ENCODE data around the gene ARFGAP1. TPM values are rescaled to one million over a fixed set of nuclear protein-coding genes. Genes with fewer than 3 reads are reported as not detected.

Gene ARFGAP1
- polyA plus RNA-seq, 2 of the 4 experiments (the other 2 are of a cell fraction) = 41.0 to 106 TPM

- no peak for ATAC-seq
- TF ChIP-seq POLR2AphosphoS2 (conservative IDR thresholded peaks at IDR 0.05; ENCODE audit: low read length) (no peak), KDM5A (IDR thresholded peaks at IDR 0.05) (no peak), MAX (IDR thresholded peaks at IDR 0.05) (no peak), HMGXB4 (CRISPR knock-in tag; IDR thresholded peaks at IDR 0.05; ENCODE audit: borderline replicate concordance) (no peak), ZC3H11A (IDR thresholded peaks at IDR 0.05) (no peak), HOXA7 (CRISPR knock-in tag; IDR thresholded peaks at IDR 0.05) (no peak), EHMT2 (IDR thresholded peaks at IDR 0.05; ENCODE audit: low read depth) (no peak), ZFP36 (IDR thresholded peaks at IDR 0.05; ENCODE audit: borderline replicate concordance, partially characterized antibody) (no peak), EP300 (IDR thresholded peaks at IDR 0.05) (no peak), HOXB13 (CRISPR knock-in tag; IDR thresholded peaks at IDR 0.05; ENCODE audit: low read depth) (no peak), PBX3 (IDR thresholded peaks at IDR 0.05) (no peak), CEBPB (IDR thresholded peaks at IDR 0.05) (no peak), JUNB (IDR thresholded peaks at IDR 0.05) (no peak)
- POLR2A ChIA-PET = no interaction called here
- Histone ChIP-seq H3K4me2 (no peak overlapping the region), H3K27ac (no peak overlapping the region), H3K4me3 (no peak overlapping the region), H3K9me3 (no peaks in the 10 kb centered on the region), H3K4me1 (peaks cover 12% of the 10 kb centered on the region; the same call in 2 of the 3 replicates)
- CTCF ChIA-PET = interaction anchor here (4.9 kb wide), 1 partner anchor 21 kb away, joined by 31 read pairs; the partner anchor contains the start of gene COL20A1
- WGBS (ENCODE audit: missing lambda C conversion rate) = 72% methylated on average over 6 of the region's 9 CpGs
- no peak for DNase-seq (ENCODE audit: low read depth in 1 of 2, low spot score in 1 of 2)
- FAIRE-seq = no peak
Measured at GRCh38 chr20:63312273-63312672, 39.7 kb downstream of the ARFGAP1 start.

- POLR2A ChIA-PET = no interaction called here
- FAIRE-seq (no peak), ATAC-seq (no peak)
Measured at GRCh38 chr20:63312690-63313348, 40.2 kb downstream of the ARFGAP1 start.

GRCh38 chr20:63313349-63314014, 40.9 kb downstream of the ARFGAP1 start:
- FAIRE-seq (no peak), DNase-seq (ENCODE audit: low read depth in 1 of 2, low spot score in 1 of 2) (no peak), ATAC-seq (peak; percentile 14 to 26; a peak in 2 of 6 replicates)
- Histone ChIP-seq H3K4me2 (no peak overlapping the region), H3K4me3 (no peak overlapping the region), H3K4me1 (peaks cover 12% of the 10 kb centered on the region; the same call in 2 of the 3 replicates), H3K9me3 (no peaks in the 10 kb centered on the region), H3K27ac (no peak overlapping the region)
- TF ChIP-seq CTCF (IDR thresholded peaks at IDR 0.05) = no peak
- no peak for TF ChIP-seq HOXA7 (CRISPR knock-in tag; IDR thresholded peaks at IDR 0.05)
- TF ChIP-seq HDAC2 (IDR thresholded peaks at IDR 0.05) = no peak
- TF ChIP-seq KDM5A (IDR thresholded peaks at IDR 0.05) = no peak
- no peak for TF ChIP-seq FOSB (CRISPR knock-in tag; IDR thresholded peaks at IDR 0.05)
- TF ChIP-seq BHLHE40 (IDR thresholded peaks at IDR 0.05; ENCODE audit: low read depth, low read length) = no peak
- TF ChIP-seq KDM1A (IDR thresholded peaks at IDR 0.05; ENCODE audit: low read depth) = no peak
- TF ChIP-seq HEYL (CRISPR knock-in tag; IDR thresholded peaks at IDR 0.05) = no peak
- TF ChIP-seq POLR2AphosphoS2 (conservative IDR thresholded peaks at IDR 0.05; ENCODE audit: low read length) = no peak
- no peak for TF ChIP-seq ZC3H11A (IDR thresholded peaks at IDR 0.05)
- no peak for TF ChIP-seq RARB (CRISPR knock-in tag; IDR thresholded peaks at IDR 0.05)
- no peak for TF ChIP-seq PBX3 (IDR thresholded peaks at IDR 0.05)
- no peak for TF ChIP-seq RNF2 (IDR thresholded peaks at IDR 0.05; ENCODE audit: borderline replicate concordance, low read depth)
- no peak for TF ChIP-seq ZNF302 (CRISPR knock-in tag; IDR thresholded peaks at IDR 0.05)
- WGBS (ENCODE audit: missing lambda C conversion rate) = 62% methylated on average over 10 of the region's 25 CpGs
- ChIA-PET POLR2A (no interaction called here), CTCF (interaction anchor here (1.2 kb wide), 1 partner anchor 69 kb away, joined by 9 read pairs; no protein-coding TSS in a partner anchor)

More at GRCh38 chr20:63312690-63313348, 40.2 kb downstream of the ARFGAP1 start:
- Histone ChIP-seq H3K9me3 (no peaks in the 10 kb centered on the region), H3K4me1 (peaks cover 12% of the 10 kb centered on the region; the same call in 2 of the 3 replicates), H3K4me2 (no peak overlapping the region), H3K4me3 (no peak overlapping the region), H3K27ac (no peak overlapping the region)
- WGBS (ENCODE audit: missing lambda C conversion rate) = 86% methylated on average over 10 of the region's 22 CpGs
- DNase-seq (ENCODE audit: low read depth in 1 of 2, low spot score in 1 of 2) = no peak
- CTCF ChIA-PET = interaction anchor here (4.9 kb wide), 1 partner anchor 21 kb away, joined by 31 read pairs; the partner anchor contains the start of gene COL20A1
- TF ChIP-seq FOXS1 (CRISPR knock-in tag; IDR thresholded peaks at IDR 0.05) (no peak), CEBPB (IDR thresholded peaks at IDR 0.05) (no peak), POLR2A (IDR thresholded peaks at IDR 0.05; ENCODE audit: low read length) (no peak)
